ENCODE data around the gene TIFAB.

DNA sequence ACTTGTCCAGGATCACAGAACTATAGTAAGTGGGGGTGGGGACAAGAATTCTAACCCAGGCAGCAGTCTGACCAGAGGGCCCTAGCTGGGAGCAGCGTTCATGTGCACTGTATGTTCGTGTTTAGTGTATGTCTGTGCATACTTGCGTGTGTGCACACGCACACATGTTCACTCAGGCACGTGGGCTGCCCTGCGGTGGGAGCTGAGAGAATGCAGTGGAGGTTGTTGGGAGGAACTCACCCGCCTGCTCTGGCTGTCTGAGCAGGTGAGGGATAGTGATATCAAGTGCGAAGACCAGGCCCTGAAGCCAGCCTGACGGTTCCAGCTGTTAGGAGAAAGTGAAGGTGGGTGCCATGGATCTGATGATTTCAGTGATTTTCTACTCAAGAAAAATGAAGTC, 5.9 kb downstream of the TIFAB start:
- no peak for TF ChIP-seq GATA2 (IDR thresholded peaks at IDR 0.05; ENCODE audit: low read depth, low read length)
- no peak for TF ChIP-seq GATA3 (IDR thresholded peaks at IDR 0.05; ENCODE audit: low read depth, low read length)
